ENCODE data around the gene NBAS.

NBAS gene

GRCh38 chr2:15159206-15159605 is 401.9 kb downstream of the NBAS start:
- H3K4me3 ChIP-seq (ENCODE audit: low read length), result no peak overlapping the region
- no peak overlapping the region for H2AFZ ChIP-seq (ENCODE audit: low read depth, low read length)
- no peaks in the 10 kb centered on the region for H3K36me3 ChIP-seq (replicated peaks; ENCODE audit: low read depth, low read length)
- no peaks in the 10 kb centered on the region for H4K20me1 ChIP-seq (ENCODE audit: insufficient read depth, low read length)
- H3K9me3 ChIP-seq (ENCODE audit: insufficient read depth, low read length), result no peaks in the 10 kb centered on the region
- TF ChIP-seq CTCF (IDR thresholded peaks at IDR 0.05; ENCODE audit: low read depth, low read length), result no peak
- no peak overlapping the region for H3K27ac ChIP-seq (ENCODE audit: low read length)
- no peaks in the 10 kb centered on the region for H3K4me1 ChIP-seq (ENCODE audit: low read length)
- no peaks in the 10 kb centered on the region for H3K79me2 ChIP-seq (ENCODE audit: low read length)
- H3K4me2 ChIP-seq (ENCODE audit: low read length), result no peak overlapping the region
- H3K27me3 ChIP-seq (ENCODE audit: low read depth, low read length), result no peaks in the 10 kb centered on the region
- H3K9ac ChIP-seq (ENCODE audit: low read length), result no peak overlapping the region

- H3K4me1 ChIP-seq (ENCODE audit: low read length), result no peaks in the 10 kb centered on the region
- no peaks in the 10 kb centered on the region for H3K79me2 ChIP-seq (ENCODE audit: low read length)
- H3K9me3 ChIP-seq (ENCODE audit: insufficient read depth, low read length), result no peaks in the 10 kb centered on the region
- H3K4me2 ChIP-seq (ENCODE audit: low read length), result no peak overlapping the region
- H3K36me3 ChIP-seq (replicated peaks; ENCODE audit: low read depth, low read length), result no peaks in the 10 kb centered on the region
- TF ChIP-seq EZH2phosphoT487 (IDR thresholded peaks at IDR 0.05; ENCODE audit: low read depth), result no peak
- TF ChIP-seq CTCF (IDR thresholded peaks at IDR 0.05; ENCODE audit: low read depth, low read length), result no peak
- no peak overlapping the region for H3K9ac ChIP-seq (ENCODE audit: low read length)
- no peaks in the 10 kb centered on the region for H4K20me1 ChIP-seq (ENCODE audit: insufficient read depth, low read length)
- H3K27me3 ChIP-seq (ENCODE audit: low read depth, low read length), result no peaks in the 10 kb centered on the region
- H3K27ac ChIP-seq (ENCODE audit: low read length), result no peak overlapping the region
- no peak overlapping the region for H3K4me3 ChIP-seq (ENCODE audit: low read length)
- H2AFZ ChIP-seq (ENCODE audit: low read depth, low read length), result no peak overlapping the region
Observed at GRCh38 chr2:15158532-15158931, 402.6 kb downstream of the NBAS start.

GRCh38 chr2:15158100-15158499 is 403.0 kb downstream of the NBAS start:
- Histone ChIP-seq H3K27ac (ENCODE audit: low read length) (no peak overlapping the region), H4K20me1 (ENCODE audit: insufficient read depth, low read length) (no peaks in the 10 kb centered on the region), H3K9me3 (ENCODE audit: insufficient read depth, low read length) (no peaks in the 10 kb centered on the region), H3K36me3 (replicated peaks; ENCODE audit: low read depth, low read length) (no peaks in the 10 kb centered on the region), H2AFZ (ENCODE audit: low read depth, low read length) (no peak overlapping the region), H3K4me1 (ENCODE audit: low read length) (no peaks in the 10 kb centered on the region), H3K4me3 (ENCODE audit: low read length) (no peak overlapping the region), H3K4me2 (ENCODE audit: low read length) (no peak overlapping the region), H3K79me2 (ENCODE audit: low read length) (no peaks in the 10 kb centered on the region), H3K9ac (ENCODE audit: low read length) (no peak overlapping the region), H3K27me3 (ENCODE audit: low read depth, low read length) (no peaks in the 10 kb centered on the region)
- TF ChIP-seq EZH2phosphoT487 (IDR thresholded peaks at IDR 0.05; ENCODE audit: low read depth), result no peak
- TF ChIP-seq CTCF (IDR thresholded peaks at IDR 0.05; ENCODE audit: low read depth, low read length), result no peak

GRCh38 chr2:15155959-15156574 is 405.1 kb downstream of the NBAS start:
- no peaks in the 10 kb centered on the region for H3K9me3 ChIP-seq (ENCODE audit: insufficient read depth, low read length)
- H3K27me3 ChIP-seq (ENCODE audit: low read depth, low read length), result no peaks in the 10 kb centered on the region
- H4K20me1 ChIP-seq (ENCODE audit: insufficient read depth, low read length), result no peaks in the 10 kb centered on the region
- no peaks in the 10 kb centered on the region for H3K36me3 ChIP-seq (replicated peaks; ENCODE audit: low read depth, low read length)
- TF ChIP-seq EZH2phosphoT487 (IDR thresholded peaks at IDR 0.05; ENCODE audit: low read depth) (no peak), CTCF (IDR thresholded peaks at IDR 0.05; ENCODE audit: low read depth, low read length) (no peak)
- H2AFZ ChIP-seq (ENCODE audit: low read depth, low read length), result no peak overlapping the region
- H3K4me3 ChIP-seq (ENCODE audit: low read length), result no peak overlapping the region
- H3K79me2 ChIP-seq (ENCODE audit: low read length), result no peaks in the 10 kb centered on the region
- H3K27ac ChIP-seq (ENCODE audit: low read length), result no peak overlapping the region
- no peak overlapping the region for H3K9ac ChIP-seq (ENCODE audit: low read length)
- H3K4me2 ChIP-seq (ENCODE audit: low read length), result no peak overlapping the region
- H3K4me1 ChIP-seq (ENCODE audit: low read length), result no peaks in the 10 kb centered on the region
